Caco-2 (cell line): ENCODE measurements around the gene AMDHD1. TPM values are rescaled to one million over a fixed set of nuclear protein-coding genes. Genes with fewer than 3 reads are reported as not detected.
A peak's percentile ranks its signal among the peaks of the same experiment; 100 is the strongest.

ENCODE experiments used
- BruUV-seq: library from RNA; stranded (reverse); fragments of 400-500 nt; replicated peaks from 2 replicates; lab custom pipeline; 2021; lab: Mats Ljungman, UMichigan
- CTCF ChIA-PET: fragments of 300-600 bp; sonication (Branson Sonifier 250); formaldehyde crosslinking; loops from one replicate; lab custom pipeline; 2022; ENCODE audit warnings: antibody characterized with exemption; lab: Charles Lee
- POLR2A ChIA-PET: fragments of 300-600 bp; sonication (Branson Sonifier 250); formaldehyde crosslinking; loops from one replicate; lab custom pipeline; 2022; ENCODE audit warnings: antibody characterized with exemption; lab: Charles Lee
- DNase-seq, 2 experiments: peaks; one replicate each; pipeline versions ENCODE4 v3.0.0 to v3.0.0-alpha.2; 2020 to 2022
- H3K27me3 ChIP-seq: replicated peaks from 2 replicates; pipeline ENCODE4 v1.6.0; 2011; ENCODE audit warnings: low read length; ENCODE audit not compliant: control insufficient read depth, insufficient read depth
- H3K36me3 ChIP-seq: 2 replicates; pipeline ENCODE4 v1.5.1; 2011; ENCODE audit warnings: low read length; ENCODE audit not compliant: control insufficient read depth, insufficient read depth
- H3K4me1 ChIP-seq: fragments of 250-450 bp; sonication (Bioruptor Pico); 2 replicates; pipeline ENCODE4 v1.5.1; 2020; ENCODE audit warnings: mild to moderate bottlenecking
- H3K4me3 ChIP-seq: 2 replicates; pipeline ENCODE4 v1.5.1; 2011; ENCODE audit warnings: low read depth, mild to moderate bottlenecking, control low read depth, low read length
- H3K9me3 ChIP-seq: fragments of 250-450 bp; sonication (Bioruptor Pico); 2 replicates; pipeline ENCODE4 v1.5.1; 2020; ENCODE audit warnings: mild to moderate bottlenecking, moderate library complexity
- H3K27ac Mint-ChIP-seq: one replicate; pipeline ENCODE4 v1.8.0; 2022; ENCODE audit warnings: mixed read lengths; ENCODE audit not compliant: unreplicated experiment
- H3K27me3 Mint-ChIP-seq: one replicate; pipeline ENCODE4 v1.8.0; 2022; ENCODE audit warnings: mixed read lengths; ENCODE audit not compliant: insufficient read depth, unreplicated experiment
- H3K36me3 Mint-ChIP-seq: one replicate; pipeline ENCODE4 v1.8.0; 2022; ENCODE audit warnings: mild to moderate bottlenecking, mixed read lengths; ENCODE audit not compliant: insufficient read depth, unreplicated experiment
- H3K4me1 Mint-ChIP-seq: one replicate; pipeline ENCODE4 v1.8.0; 2022; ENCODE audit warnings: low read depth, mixed read lengths; ENCODE audit not compliant: unreplicated experiment
- H3K4me3 Mint-ChIP-seq: one replicate; pipeline ENCODE4 v1.8.0; 2022; ENCODE audit warnings: mild to moderate bottlenecking, moderate library complexity, mixed read lengths; ENCODE audit not compliant: unreplicated experiment
- H3K9me3 Mint-ChIP-seq: one replicate; pipeline ENCODE4 v1.8.0; 2022; ENCODE audit warnings: mixed read lengths; ENCODE audit not compliant: unreplicated experiment
- CTCF ChIP-seq, 2 experiments: fragments of 200-600 bp in 1 of 2; IDR thresholded peaks; 1 replicate in 1 of 2; 2 replicates in 1 of 2; pipeline versions ENCODE4 v1.5.1 to v1.8.0; 2011 to 2022; ENCODE audit warnings: antibody characterized with exemption in 1 of 2, control low read depth in 1 of 2, inconsistent platforms in 1 of 2, low read depth in 1 of 2, low read length in 1 of 2, mild to moderate bottlenecking in 1 of 2, moderate library complexity in 1 of 2; ENCODE audit not compliant: insufficient read depth in 1 of 2, severe bottlenecking in 1 of 2, unreplicated experiment in 1 of 2
- intact Hi-C: fragments of 100-400 bp; cut with micrococcal nuclease; formaldehyde crosslinking; loops from one replicate; pipeline ENCODE4 v1.10.0; 2022; ENCODE audit not compliant: unreplicated experiment
- total RNA-seq: library from RNA; stranded (reverse); gene quantifications from 2 replicates; pipeline ENCODE4 v1.2.3, GENCODE V29; 2022

The AMDHD1 gene
- total RNA-seq, 1 experiment from 2014 or later: 0.61 TPM

GRCh38 chr12:96015672-96016071 is 72.5 kb downstream of the AMDHD1 start:
- no peaks in the 10 kb centered on the region for H3K27me3 ChIP-seq
- no peaks in the 10 kb centered on the region for H3K4me1 Mint-ChIP-seq
- CTCF ChIA-PET: no interaction called here
- H3K9me3 ChIP-seq: no peaks in the 10 kb centered on the region
- no peak overlapping the region for H3K4me3 ChIP-seq
- no peak overlapping the region for H3K27ac Mint-ChIP-seq
- H3K27me3 Mint-ChIP-seq: no peaks in the 10 kb centered on the region
- intact Hi-C loops: no loop called here
- no TSS peak for BruUV-seq
- POLR2A ChIA-PET: no interaction called here
- peaks cover 9% of the 10 kb centered on the region for H3K36me3 Mint-ChIP-seq
- TF ChIP-seq CTCF (IDR thresholded peaks at IDR 0.05; ENCODE audit: insufficient read depth in 1 of 2, low read depth in 1 of 2, low read length in 1 of 2, severe bottlenecking in 1 of 2, unreplicated experiment in 1 of 2): peak in 1 of 2 experiments; percentile 59
- no peaks in the 10 kb centered on the region for H3K9me3 Mint-ChIP-seq
- no peaks in the 10 kb centered on the region for H3K4me1 ChIP-seq
- DNase-seq: peak; percentile 47 to 48
- H3K36me3 ChIP-seq: no peaks in the 10 kb centered on the region
- no peak overlapping the region for H3K4me3 Mint-ChIP-seq

Other genes with a start within 250 kb of the AMDHD1 start
- 54.1 and 55.0 TPM in 2 replicates for gene NTN4, start 152.6 kb upstream of the AMDHD1 start, total RNA-seq
- gene SNRPF, start 84.4 kb upstream of the AMDHD1 start, total RNA-seq: 48.0 and 54.2 TPM in 2 replicates
- gene CCDC38, start 717 bp upstream of the AMDHD1 start, total RNA-seq: not detected in 2 replicates
- 0.51 and 0.82 TPM in 2 replicates for gene HAL, start 53.0 kb downstream of the AMDHD1 start, total RNA-seq
- 56.7 and 61.9 TPM in 2 replicates for gene LTA4H, start 92.3 kb downstream of the AMDHD1 start, total RNA-seq